Kidney (tissue), 14 donors: ENCODE data around the gene ZNF681. TPM values are rescaled to one million over a fixed set of nuclear protein-coding genes. Genes with fewer than 3 reads are reported as not detected.
A peak's percentile ranks its signal among the peaks of the same experiment; 100 is the strongest.
"Not testable (repeated sequence)": the region's sequence is repeated elsewhere in the genome, so short reads cannot be mapped to it uniquely, and the experiment has no call there.

Source experiments
- DNase-seq, 5 donors: peaks; one replicate each; pipeline ENCODE4 v3.0.0-alpha.2; 2013 to 2020
- FAIRE-seq: peaks from 2 replicates; lab custom pipeline; 2012; peaks lifted over from hg19 to GRCh38; lab: Jason Lieb, UNC
- H3K27ac ChIP-seq, 2 donors: one replicate each; pipeline ENCODE4 v1.7.0; 2013; ENCODE audit warnings: low read depth in 2 of 2, low read length in 2 of 2, inconsistent platforms in 1 of 2
- H3K27me3 ChIP-seq: one replicate; pipeline ENCODE4 v1.7.1; 2013; ENCODE audit warnings: low read length, inconsistent platforms; ENCODE audit not compliant: control insufficient read depth, insufficient read depth
- H3K36me3 ChIP-seq, 3 donors: one replicate each; pipeline versions ENCODE4 v1.7.0 to v1.7.1; 2013; ENCODE audit warnings: low read length in 3 of 3, control low read depth in 1 of 3, inconsistent platforms in 1 of 3; ENCODE audit not compliant: insufficient read depth in 3 of 3, control insufficient read depth in 2 of 3
- H3K4me1 ChIP-seq, 3 donors: one replicate each; pipeline versions ENCODE4 v1.7.0 to v1.7.1; 2013; ENCODE audit warnings: low read length in 3 of 3, inconsistent platforms in 1 of 3, low read depth in 1 of 3; ENCODE audit not compliant: control insufficient read depth in 2 of 3, insufficient read depth in 2 of 3
- H3K4me3 ChIP-seq, 3 donors: one replicate each; pipeline versions ENCODE4 v1.7.0 to v1.8.1; 2013; ENCODE audit warnings: low read length in 3 of 3, control low read depth in 1 of 3, inconsistent platforms in 1 of 3
- H3K9ac ChIP-seq, 3 donors: one replicate each; pipeline versions ENCODE4 v1.7.0 to v1.7.1; 2013; ENCODE audit warnings: low read length in 3 of 3, control low read depth in 1 of 3, inconsistent platforms in 1 of 3
- H3K9me3 ChIP-seq, 3 donors: one replicate each; pipeline versions ENCODE4 v1.7.0 to v1.7.1; 2013; ENCODE audit warnings: low read length in 3 of 3, control low read depth in 1 of 3, inconsistent platforms in 1 of 3; ENCODE audit not compliant: control insufficient read depth in 2 of 3, insufficient read depth in 1 of 3
- intact Hi-C: fragments of 100-400 bp; cut with DNase I; formaldehyde crosslinking; loops from one replicate; pipeline ENCODE4 v1.11.1; 2022
- polyA plus RNA-seq: library from polyadenylated mRNA; stranded (reverse); fragments of 350-450 nt; fragmentation: Illumina TruSeq; extraction: RNeasy Lipid Tissue Mini Kit (QIAGEN cat#74804); gene quantifications from one replicate; pipeline ENCODE4 v1.2.3, GENCODE V29; 2014; ENCODE audit warnings: low read depth, low replicate concordance; ENCODE audit not compliant: insufficient read depth
- total RNA-seq: library from RNA; stranded (reverse); fragmentation: NEBNext Ultra II Directional; extraction: Animal tissue kit (Norgen Biotek cat#: 25700); gene quantifications from one replicate; pipeline ENCODE4 v1.2.1, GENCODE V29; 2021
- TF ChIP-seq, protein P1 (sequence below): IDR thresholded peaks from 3 replicates; pipeline ENCODE4 v1.5.1; 2012; ENCODE audit warnings: mild to moderate bottlenecking, moderate library complexity, borderline replicate concordance; ENCODE audit not compliant: insufficient read depth; ENCODE audit errors: extremely low read depth
- donor health status: control.
- donor health status: control.
- donor health status: control.
- donor health status: control.
- donor health status: control.
- donor health status: DM: yes; HTN: yes; CAD: no.
- donor health status: Normal renal cell carcinoma (clear cell type).

ZNF681 gene
- total and polyA plus RNA-seq, 2 donors from 2014 or later: 0.30 to 3.1 TPM

DNA sequence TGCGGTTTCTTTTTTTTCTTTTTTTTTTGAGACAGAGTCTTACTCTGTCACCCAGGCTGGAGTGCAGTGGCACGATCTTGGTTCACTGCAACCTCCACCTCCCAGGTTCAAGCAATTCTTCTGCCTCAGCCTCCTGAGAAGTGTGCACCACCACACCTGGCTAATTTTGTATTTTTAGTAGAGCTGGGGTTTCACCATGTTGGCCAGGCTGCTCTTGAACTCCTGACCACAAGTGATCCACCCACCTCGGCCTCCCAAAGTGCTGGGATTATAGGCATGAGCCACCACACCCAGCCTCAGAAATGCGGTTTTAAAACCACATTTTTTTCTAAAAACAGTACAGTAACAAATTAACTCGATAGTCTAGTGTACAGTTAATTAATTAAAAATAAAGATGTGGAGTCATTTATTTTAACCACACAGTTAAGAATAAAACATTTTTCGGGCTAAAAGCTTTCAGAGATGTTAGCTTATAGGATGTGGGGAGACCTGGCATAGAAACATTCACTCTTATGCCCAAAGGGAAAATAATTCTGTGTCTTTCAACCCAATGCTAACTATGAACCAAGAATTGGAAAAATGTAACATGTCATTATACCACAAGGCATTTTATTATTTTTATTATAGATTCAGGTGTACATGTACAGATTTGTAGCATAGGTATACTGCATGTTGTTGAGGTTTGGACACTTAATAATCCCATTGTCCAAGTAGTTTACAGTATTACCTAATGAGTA, 27.8 kb downstream of the ZNF681 start:
- H3K27ac ChIP-seq, H3K9me3 ChIP-seq, intact Hi-C loops, DNase-seq, FAIRE-seq, H3K27me3 ChIP-seq, H3K4me3 ChIP-seq, H3K4me1 ChIP-seq, H3K36me3 ChIP-seq, H3K9ac ChIP-seq: not testable (repeated sequence)

GRCh38 chr19:23724161-23724560, 34.5 kb downstream of the ZNF681 start:
- H3K4me3 ChIP-seq, H3K9ac ChIP-seq, H3K27me3 ChIP-seq, intact Hi-C loops, H3K4me1 ChIP-seq, H3K9me3 ChIP-seq, H3K36me3 ChIP-seq, H3K27ac ChIP-seq, FAIRE-seq: not testable (repeated sequence)
- peak in 1 of 5 donors; percentile 7 for DNase-seq

DNA sequence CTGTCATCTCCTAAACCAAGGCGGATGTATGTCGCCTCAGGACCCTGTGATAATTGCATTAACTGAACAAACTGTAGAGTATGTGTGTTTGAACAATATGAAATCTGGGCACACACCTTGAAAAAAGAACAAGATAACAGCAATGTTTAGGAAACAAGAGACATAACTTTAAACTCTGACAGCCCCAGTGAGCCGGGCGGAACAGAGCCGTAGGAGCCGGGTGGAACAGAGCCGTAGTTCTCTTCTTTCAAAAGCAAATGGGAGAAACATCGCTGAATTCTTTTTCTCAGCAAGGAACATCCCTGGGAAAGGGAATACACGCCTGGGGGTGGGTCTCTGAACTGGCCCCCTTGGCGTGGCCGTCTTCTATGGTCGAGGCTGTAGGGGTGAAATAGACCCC, 39.9 kb downstream of the ZNF681 start:
- H3K27me3 ChIP-seq: no peaks in the 10 kb centered on the region
- FAIRE-seq: no peak
- no peaks in the 10 kb centered on the region for H3K4me1 ChIP-seq
- no peaks in the 10 kb centered on the region for H3K36me3 ChIP-seq
- TF ChIP-seq, protein P1, sequence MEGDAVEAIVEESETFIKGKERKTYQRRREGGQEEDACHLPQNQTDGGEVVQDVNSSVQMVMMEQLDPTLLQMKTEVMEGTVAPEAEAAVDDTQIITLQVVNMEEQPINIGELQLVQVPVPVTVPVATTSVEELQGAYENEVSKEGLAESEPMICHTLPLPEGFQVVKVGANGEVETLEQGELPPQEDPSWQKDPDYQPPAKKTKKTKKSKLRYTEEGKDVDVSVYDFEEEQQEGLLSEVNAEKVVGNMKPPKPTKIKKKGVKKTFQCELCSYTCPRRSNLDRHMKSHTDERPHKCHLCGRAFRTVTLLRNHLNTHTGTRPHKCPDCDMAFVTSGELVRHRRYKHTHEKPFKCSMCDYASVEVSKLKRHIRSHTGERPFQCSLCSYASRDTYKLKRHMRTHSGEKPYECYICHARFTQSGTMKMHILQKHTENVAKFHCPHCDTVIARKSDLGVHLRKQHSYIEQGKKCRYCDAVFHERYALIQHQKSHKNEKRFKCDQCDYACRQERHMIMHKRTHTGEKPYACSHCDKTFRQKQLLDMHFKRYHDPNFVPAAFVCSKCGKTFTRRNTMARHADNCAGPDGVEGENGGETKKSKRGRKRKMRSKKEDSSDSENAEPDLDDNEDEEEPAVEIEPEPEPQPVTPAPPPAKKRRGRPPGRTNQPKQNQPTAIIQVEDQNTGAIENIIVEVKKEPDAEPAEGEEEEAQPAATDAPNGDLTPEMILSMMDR: no peak
- intact Hi-C loops: no loop called here
- no peak overlapping the region for H3K9ac ChIP-seq
- DNase-seq: no peak
- H3K9me3 ChIP-seq: no peaks in the 10 kb centered on the region
- H3K27ac ChIP-seq: no peak overlapping the region
- H3K4me3 ChIP-seq: no peak overlapping the region

GRCh38 chr19:23716792-23717191, 41.9 kb downstream of the ZNF681 start:
- DNase-seq (no peak), FAIRE-seq (no peak)
- H3K4me1 ChIP-seq: no peaks in the 10 kb centered on the region
- no peaks in the 10 kb centered on the region for H3K36me3 ChIP-seq
- intact Hi-C loops: no loop called here
- no peaks in the 10 kb centered on the region for H3K27me3 ChIP-seq
- H3K4me3 ChIP-seq: no peak overlapping the region
- H3K9me3 ChIP-seq: no peaks in the 10 kb centered on the region
- no peak overlapping the region for H3K9ac ChIP-seq
- no peak overlapping the region for H3K27ac ChIP-seq
- TF ChIP-seq, protein P1: no peak
